ENCODE measurements around the gene ERICH6. TPM values are rescaled to one million over a fixed set of nuclear protein-coding genes. Genes with fewer than 3 reads are reported as not detected.

ERICH6 gene
- total and polyA plus RNA-seq, 2 donors (not counting 3 experiments of a cell fraction or from before 2014, with no cell fraction given): not detected

GRCh38 chr3:150631515-150632221, 72.1 kb downstream of the ERICH6 start:
- intact Hi-C loops (cut with micrococcal nuclease): no loop called here

More at GRCh38 chr3:150631515-150632221, 72.1 kb downstream of the ERICH6 start:
- Histone ChIP-seq H3K9ac (replicated peaks; ENCODE audit: extremely low read depth, insufficient read depth, low read length) (no peak overlapping the region), H3K4me1 (ENCODE audit: control insufficient read depth, extremely low read depth, insufficient read depth, low read length) (no peaks in the 10 kb centered on the region), H3K9me3 (replicated peaks; ENCODE audit: control insufficient read depth, insufficient read depth, low read length) (no peaks in the 10 kb centered on the region), H4K20me1 (replicated peaks; ENCODE audit: control insufficient read depth, extremely low read depth, insufficient read depth, low read length) (no peaks in the 10 kb centered on the region), H3K27me3 (ENCODE audit: control insufficient read depth in 2 of 2, insufficient read depth in 2 of 2, low read length in 2 of 2) (no peaks in the 10 kb centered on the region), H3K27ac (ENCODE audit: insufficient read depth, low read depth, low read length) (no peak overlapping the region), H3K4me3 (replicated peaks in 1 of 3; ENCODE audit: insufficient read depth in 1 of 3, low read depth in 1 of 3, low read length in 3 of 3) (no peak overlapping the region), H3K9me1 (replicated peaks; ENCODE audit: control insufficient read depth, extremely low read depth, insufficient read depth, low read length) (no peaks in the 10 kb centered on the region), H2AFZ (ENCODE audit: low read depth, low read length) (no peak overlapping the region), H3K36me3 (ENCODE audit: control insufficient read depth in 2 of 2, extremely low read depth in 1 of 2, insufficient read depth in 2 of 2, low read length in 2 of 2) (peaks cover 2 to 6% of the 10 kb centered on the region in 2 experiments), H3K4me2 (ENCODE audit: insufficient read depth, low read length) (no peak overlapping the region), H3K79me2 (ENCODE audit: control insufficient read depth, insufficient read depth, low read length) (no peaks in the 10 kb centered on the region)
- TF ChIP-seq CTCF (IDR thresholded peaks at IDR 0.05; ENCODE audit: extremely low read depth in 1 of 2, insufficient read depth in 1 of 2, low read depth in 1 of 2, low read length in 2 of 2) (no peak), POLR2A (IDR thresholded peaks at IDR 0.05; ENCODE audit: low read depth, low read length) (no peak), POLR2AphosphoS5 (IDR thresholded peaks at IDR 0.05; ENCODE audit: insufficient read depth, low read depth, low read length) (no peak), FOS (IDR thresholded peaks at IDR 0.05; ENCODE audit: borderline replicate concordance, insufficient read depth, low read length) (no peak), EZH2 (IDR thresholded peaks at IDR 0.05; ENCODE audit: borderline replicate concordance, low read depth, low read length, severe bottlenecking) (no peak), MAX (IDR thresholded peaks at IDR 0.05; ENCODE audit: insufficient read depth, insufficient read length) (no peak), JUN (IDR thresholded peaks at IDR 0.05; ENCODE audit: borderline replicate concordance, insufficient read depth, insufficient read length, low read depth) (no peak), MYC (IDR thresholded peaks at IDR 0.05; ENCODE audit: low read depth, low read length) (no peak), GATA2 (IDR thresholded peaks at IDR 0.05; ENCODE audit: insufficient read depth, insufficient read length, low read depth, low read length) (no peak)
- dilution Hi-C loops (cut with MboI; ENCODE audit: extremely low pct_ligation_motif_present, low sequenced_read_pairs): no loop called here
- DNase-seq (ENCODE audit: low read depth, low spot score) (no peak), FAIRE-seq (no peak)
- CTCF ChIA-PET: interaction anchor here (0.6 to 0.7 kb wide), 2 partner anchors 26 to 30 kb away, joined by 3 read pairs; no protein-coding TSS in a partner anchor
- POLR2A ChIA-PET: no interaction called here
- no TSS peak for BruUV-seq (replicated peaks)
